ENCODE data around the gene PLEKHD1. TPM values are rescaled to one million over a fixed set of nuclear protein-coding genes. Genes with fewer than 3 reads are reported as not detected.

PLEKHD1 gene
- total and polyA plus RNA-seq, 2 of the 8 experiments (the other 6 are each of a cell fraction or from before 2014, with no cell fraction given), result 0.24 to 0.48 TPM

- FAIRE-seq (no peak), DNase-seq (ENCODE audit: low read depth in 1 of 2, low spot score in 2 of 2) (peak in 1 of 2 experiments; percentile 48)
- Histone ChIP-seq H3K4me3 (ENCODE audit: extremely low read depth in 1 of 4, insufficient read depth in 2 of 4, low read depth in 3 of 4, low read length in 4 of 4) (no peak overlapping the region), H3K9ac (replicated peaks in 1 of 4; ENCODE audit: extremely low read depth in 1 of 4, low read depth in 3 of 4, low read length in 3 of 4) (no peak overlapping the region), H4K20me1 (replicated peaks in 1 of 2; ENCODE audit: control insufficient read depth in 1 of 2, insufficient read depth in 2 of 2, low read length in 2 of 2) (no peaks in the 10 kb centered on the region), H2BK12ac (ENCODE audit: low read depth, low read length) (no peak overlapping the region), H4K8ac (ENCODE audit: extremely low read depth, insufficient read depth, low read length) (no peak overlapping the region), H2BK15ac (ENCODE audit: low read length) (no peak overlapping the region), H3K4me1 (replicated peaks in 1 of 4; ENCODE audit: control insufficient read depth in 3 of 4, insufficient read depth in 4 of 4, low read length in 3 of 4) (peaks cover 0 to 9% (median 7%) of the 10 kb centered on the region in 4 experiments; a peak in 4 of 7 replicates), H3K27me3 (replicated peaks in 1 of 4; ENCODE audit: control insufficient read depth in 3 of 4, extremely low read depth in 1 of 4, insufficient read depth in 3 of 4, low read length in 3 of 4) (peaks cover 24 to 48% (median 40%) of the 10 kb centered on the region in 4 experiments), H3K27ac (ENCODE audit: low read depth, low read length) (no peak overlapping the region), H2AFZ (ENCODE audit: low read length) (no peak overlapping the region), H4K91ac (replicated peaks; ENCODE audit: insufficient read length, low read length) (no peak overlapping the region), H3K9me3 (ENCODE audit: insufficient read depth in 2 of 2, low read depth in 1 of 2, low read length in 1 of 2) (peaks cover 0 to 23% of the 10 kb centered on the region in 2 experiments; a peak in 2 of 4 replicates), H3K79me2 (ENCODE audit: control insufficient read depth in 1 of 2, insufficient read depth in 2 of 2, low read length in 2 of 2) (no peaks in the 10 kb centered on the region), H2BK5ac (ENCODE audit: low read depth, low read length) (no peak overlapping the region), H2BK20ac (ENCODE audit: low read length) (no peak overlapping the region), H2BK120ac (replicated peaks; ENCODE audit: low read depth, low read length) (no peak overlapping the region), H3K36me3 (ENCODE audit: control insufficient read depth in 2 of 4, insufficient read depth in 4 of 4, low read length in 3 of 4) (peaks cover 0 to 26% (median 4%) of the 10 kb centered on the region in 4 experiments; a peak in 3 of 8 replicates), H3K56ac (replicated peaks; ENCODE audit: insufficient read length, low read depth, low read length) (no peak overlapping the region), H3K14ac (ENCODE audit: insufficient read length) (no peak overlapping the region), H3K4ac (replicated peaks; ENCODE audit: insufficient read length, low read depth, low read length) (no peak overlapping the region), H2AK5ac (ENCODE audit: low read depth, low read length) (no peak overlapping the region), H3K23me2 (ENCODE audit: low read depth, low read length) (peaks cover 10% of the 10 kb centered on the region; the same call in 1 of the 2 replicates), H3K18ac (ENCODE audit: extremely low read depth, low read length) (no peak overlapping the region), H3K4me2 (ENCODE audit: insufficient read depth in 1 of 2, low read depth in 2 of 2, low read length in 2 of 2) (no peak overlapping the region), H3K23ac (ENCODE audit: insufficient read length) (no peak overlapping the region), H3K79me1 (ENCODE audit: low read depth, low read length) (no peaks in the 10 kb centered on the region), H4K5ac (ENCODE audit: insufficient read length, low read depth, low read length) (no peak overlapping the region)
- TF ChIP-seq, protein P1, sequence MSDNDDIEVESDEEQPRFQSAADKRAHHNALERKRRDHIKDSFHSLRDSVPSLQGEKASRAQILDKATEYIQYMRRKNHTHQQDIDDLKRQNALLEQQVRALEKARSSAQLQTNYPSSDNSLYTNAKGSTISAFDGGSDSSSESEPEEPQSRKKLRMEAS (IDR thresholded peaks at IDR 0.05), result no peak
- TF ChIP-seq HDAC6 (IDR thresholded peaks at IDR 0.05; ENCODE audit: low read depth, low read length), result no peak
- POLR2A ChIA-PET (ENCODE audit: partially characterized antibody), result interaction anchor here (0.7 to 1.8 kb wide), 4 partner anchors 25 to 194 kb away, joined by 3 to 12 read pairs (median 4); partner anchors contain the start of genes PLEKHD1 and SRSF5
- CTCF ChIA-PET (ENCODE audit: partially characterized antibody), result interaction anchor here (0.6 to 6.5 kb wide), 13 partner anchors 9 to 306 kb away, joined by 3 to 96 read pairs (median 5); no protein-coding TSS in a partner anchor
- 87% methylated on average over 21 of the region's 40 CpGs; no CpG with 5 or more reads in 1 of the 2 experiments for WGBS, 2 experiments (ENCODE audit: extremely low coverage in 1 of 2, insufficient coverage in 1 of 2, insufficient read length in 1 of 2, insufficient replicate concordance in 2 of 2, low coverage in 1 of 2, low lambda C conversion rate in 2 of 2, missing lambda C conversion rate in 1 of 2)
These were observed 88.3 kb downstream of the PLEKHD1 start for GRCh38 chr14:69572841-69573135.
